GM15510 (cell line): ENCODE measurements around the gene FAM219A.

Experiments
- POLR2A ChIP-seq: IDR thresholded peaks from 3 replicates; pipeline ENCODE4 v1.6.1; 2011; ENCODE audit warnings: borderline replicate concordance; ENCODE audit not compliant: insufficient read length; ENCODE audit errors: extremely low read depth

Gene FAM219A

DNA sequence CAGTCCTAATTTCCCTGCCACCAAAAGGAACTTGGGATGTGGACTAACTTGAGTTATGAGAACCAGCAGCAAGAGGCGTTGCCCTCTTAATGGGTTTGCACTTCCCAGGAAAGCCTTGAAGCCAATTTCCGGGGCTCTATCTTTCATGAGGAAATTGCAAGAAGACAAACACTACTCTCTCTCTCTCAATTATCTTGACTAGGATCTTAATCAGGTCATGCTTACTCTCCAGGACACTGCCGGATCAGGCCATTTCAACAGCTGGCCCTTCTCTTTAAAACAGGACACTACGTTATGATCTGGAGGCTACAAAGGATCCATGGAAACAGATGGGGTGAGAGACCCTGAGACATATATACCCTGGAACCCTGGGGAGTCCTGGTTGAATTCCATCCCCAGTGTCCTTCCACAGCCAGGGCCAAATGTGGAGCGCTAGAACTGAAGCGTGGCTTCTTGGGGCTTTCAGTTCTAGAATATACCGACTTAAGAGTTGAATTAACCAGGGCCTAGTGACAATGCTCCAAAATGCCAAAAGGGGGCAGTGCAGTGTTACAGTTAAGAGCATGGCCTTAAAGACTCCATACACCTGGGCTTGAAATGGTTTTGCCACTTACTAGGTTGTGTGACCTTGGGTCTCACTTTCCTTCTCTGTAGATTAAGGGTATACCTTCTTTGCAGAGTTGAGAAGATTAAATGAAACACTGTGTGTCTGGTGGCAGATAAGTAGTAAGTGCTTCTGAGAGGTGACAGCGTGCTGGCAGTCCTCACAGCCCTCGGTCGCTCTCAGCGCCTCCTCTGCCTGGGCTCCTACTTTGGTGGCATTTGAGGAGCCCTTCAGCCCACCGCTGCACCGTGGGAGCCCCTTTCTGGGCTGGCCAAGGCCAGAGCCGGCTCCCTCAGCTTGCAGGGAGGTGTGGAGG lies 21.1 kb downstream of the FAM219A start:
- TF ChIP-seq POLR2A, result no peak

DNA sequence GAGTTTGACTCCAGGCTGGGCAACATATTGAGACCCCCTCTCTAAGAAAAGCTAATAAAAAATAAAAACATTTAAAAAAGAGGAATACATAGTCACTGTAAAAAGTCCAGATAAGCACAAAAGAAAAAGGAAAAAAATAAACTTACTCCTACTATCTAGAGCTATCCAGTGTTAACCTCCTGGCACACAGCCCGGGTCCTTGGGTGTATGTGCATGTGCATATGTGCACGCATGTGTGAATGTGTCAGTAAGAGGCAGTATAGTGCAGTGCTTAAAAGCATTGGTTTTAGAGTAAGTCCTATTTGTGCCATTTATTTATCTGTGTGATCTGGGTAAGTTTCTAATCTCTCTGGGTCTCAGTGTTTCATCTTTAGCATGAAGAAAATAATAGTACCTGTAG lies 26.7 kb downstream of the FAM219A start:
- no peak for TF ChIP-seq POLR2A

DNA sequence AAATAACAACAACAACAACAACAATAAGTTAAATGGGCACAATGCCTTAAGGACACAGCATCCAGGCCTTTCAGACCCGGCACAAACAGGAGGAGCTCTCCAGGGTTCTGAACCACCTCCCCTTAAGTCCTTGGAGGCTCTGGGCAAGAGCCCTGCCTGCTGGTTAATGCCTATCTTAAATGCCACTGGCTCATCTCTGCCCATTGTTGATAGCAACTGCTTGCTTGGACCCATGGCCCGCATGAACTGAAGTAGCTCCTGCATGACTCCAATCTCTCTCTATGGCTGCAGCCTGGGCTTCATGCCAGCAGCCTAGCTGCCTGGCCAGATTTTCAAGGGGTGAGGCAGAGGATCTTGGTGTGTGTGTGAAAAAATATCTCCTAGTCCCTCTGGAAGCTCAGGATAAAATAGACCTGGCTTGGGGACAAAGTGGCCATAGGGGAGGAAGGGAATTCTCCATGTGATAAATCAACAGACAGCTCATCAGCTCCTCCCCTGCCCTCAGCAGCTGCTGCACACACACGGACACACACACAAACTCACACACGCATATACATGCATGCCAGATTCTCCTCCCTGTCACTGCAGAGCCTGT lies 27.4 kb downstream of the FAM219A start:
- no peak for TF ChIP-seq POLR2A

DNA sequence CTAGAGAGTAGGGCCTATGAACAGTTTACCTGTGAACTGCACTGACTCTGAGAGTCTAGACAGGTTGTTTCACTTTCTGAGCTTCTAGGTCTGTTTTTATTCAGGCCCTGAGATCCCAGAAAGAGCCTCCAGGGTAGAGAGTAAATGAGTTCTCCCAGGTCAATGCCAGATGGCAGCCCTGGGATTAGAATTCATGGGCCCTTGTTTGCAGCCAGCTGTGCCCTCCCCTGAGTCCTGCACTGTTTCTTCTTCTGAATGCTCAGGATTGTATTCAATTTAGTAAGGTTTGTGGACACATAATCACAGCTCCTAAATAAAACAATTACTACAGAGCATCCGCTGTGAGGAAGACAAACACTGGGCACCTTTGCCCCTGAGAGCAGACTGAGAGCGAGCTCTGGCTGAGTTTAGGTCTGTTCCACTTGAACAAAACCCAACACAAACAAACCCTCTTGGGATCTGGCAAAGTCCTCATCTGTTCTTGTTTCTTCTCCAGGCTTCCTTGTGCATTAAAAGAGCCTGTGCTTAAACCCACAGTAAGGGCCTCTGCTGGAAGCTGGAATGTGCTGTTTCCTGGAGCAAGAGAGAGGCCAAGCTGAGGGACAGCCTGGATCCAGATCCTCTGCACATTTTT lies 29.9 kb downstream of the FAM219A start:
- no peak for TF ChIP-seq POLR2A

DNA sequence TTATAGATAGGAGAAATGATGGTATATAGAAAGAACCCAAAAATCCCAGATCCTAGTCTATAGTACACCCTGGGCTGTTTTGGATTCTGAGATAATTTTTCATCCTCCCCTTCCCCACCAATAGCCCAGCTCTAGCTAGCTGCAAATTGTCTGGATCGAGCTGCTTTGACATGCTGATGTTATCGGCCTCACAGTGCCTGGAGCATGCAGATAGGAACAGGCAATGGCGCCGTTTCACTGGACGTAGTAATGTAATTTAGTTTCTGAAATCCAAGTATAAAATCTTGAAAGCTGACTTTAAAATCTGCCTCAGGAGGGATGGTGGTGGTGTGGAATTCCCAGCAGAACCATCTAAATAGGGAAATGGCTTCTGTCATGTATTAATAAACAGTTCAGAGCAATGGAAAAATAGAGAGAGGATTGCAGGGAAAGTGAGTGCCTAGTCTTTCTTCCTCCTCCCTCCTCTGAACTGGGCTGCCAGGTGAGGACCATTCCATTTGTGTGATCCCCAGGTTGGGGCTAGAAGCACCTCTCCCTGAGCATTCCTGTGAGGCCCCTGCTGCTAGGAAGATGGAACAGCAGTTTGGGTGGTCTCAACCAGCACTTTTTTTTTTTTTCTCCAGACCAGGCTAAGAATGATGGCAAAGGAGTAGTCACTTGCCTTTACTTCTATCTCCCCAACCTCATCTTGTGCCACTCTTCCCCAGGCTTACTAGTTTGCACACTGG lies 31.9 kb downstream of the FAM219A start:
- TF ChIP-seq POLR2A, result no peak

DNA sequence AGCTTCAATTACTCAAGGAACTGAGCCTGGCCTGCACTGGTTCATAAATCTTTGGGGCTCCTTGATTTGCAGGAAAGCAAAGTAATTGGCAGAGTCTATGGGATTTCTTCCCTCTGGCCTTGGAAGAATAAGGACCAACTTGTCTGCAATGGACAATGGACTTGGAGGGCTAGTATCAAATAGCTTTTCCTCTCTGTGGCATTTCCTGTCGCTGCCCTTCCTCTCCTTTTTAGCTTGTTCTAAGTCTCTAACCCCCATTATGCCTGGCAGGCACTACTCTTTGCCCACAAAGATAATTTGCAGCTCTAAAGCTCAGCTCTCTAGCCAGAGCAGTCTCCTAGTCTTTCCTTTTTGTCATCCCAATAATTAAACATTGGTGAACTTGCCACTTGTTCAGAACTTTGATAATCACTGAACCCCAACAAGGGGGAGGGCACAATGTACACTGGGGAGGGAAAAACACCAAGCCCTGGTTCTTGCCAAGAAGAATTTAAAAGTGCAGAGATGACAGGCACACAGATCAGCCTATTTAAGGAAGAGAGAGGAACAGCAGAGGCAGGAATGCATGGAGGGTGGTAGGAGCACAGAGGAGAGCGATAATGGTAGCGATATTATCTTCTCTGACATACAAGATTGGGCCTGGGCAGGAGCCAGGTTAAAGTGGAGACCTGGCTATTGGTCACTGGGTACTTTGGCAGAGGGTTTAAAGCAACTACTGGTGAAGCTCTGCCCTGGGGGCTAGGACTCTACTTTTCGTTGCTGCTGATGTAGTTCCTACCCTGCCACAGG lies 38.5 kb downstream of the FAM219A start:
- no peak for TF ChIP-seq POLR2A

DNA sequence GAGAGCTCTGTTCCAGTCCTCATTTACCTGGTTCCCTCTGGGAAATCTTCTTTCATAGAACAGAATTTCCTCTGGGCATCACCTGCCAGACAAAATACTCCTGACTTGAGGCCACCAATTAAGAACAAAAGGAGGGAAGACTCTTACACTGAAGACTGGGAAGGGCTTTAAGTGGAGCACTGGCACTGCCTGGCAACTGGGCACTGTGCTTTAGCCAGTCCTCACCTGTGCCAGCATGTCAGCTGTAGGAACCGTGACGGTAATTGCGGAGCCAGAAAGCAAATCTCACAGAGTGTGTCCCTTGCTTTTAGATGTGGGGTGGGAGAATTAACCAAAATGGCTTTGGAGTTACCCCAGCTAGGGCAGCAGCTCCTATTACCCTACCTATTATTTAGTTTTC lies 40.6 kb downstream of the FAM219A start:
- TF ChIP-seq POLR2A, result no peak

DNA sequence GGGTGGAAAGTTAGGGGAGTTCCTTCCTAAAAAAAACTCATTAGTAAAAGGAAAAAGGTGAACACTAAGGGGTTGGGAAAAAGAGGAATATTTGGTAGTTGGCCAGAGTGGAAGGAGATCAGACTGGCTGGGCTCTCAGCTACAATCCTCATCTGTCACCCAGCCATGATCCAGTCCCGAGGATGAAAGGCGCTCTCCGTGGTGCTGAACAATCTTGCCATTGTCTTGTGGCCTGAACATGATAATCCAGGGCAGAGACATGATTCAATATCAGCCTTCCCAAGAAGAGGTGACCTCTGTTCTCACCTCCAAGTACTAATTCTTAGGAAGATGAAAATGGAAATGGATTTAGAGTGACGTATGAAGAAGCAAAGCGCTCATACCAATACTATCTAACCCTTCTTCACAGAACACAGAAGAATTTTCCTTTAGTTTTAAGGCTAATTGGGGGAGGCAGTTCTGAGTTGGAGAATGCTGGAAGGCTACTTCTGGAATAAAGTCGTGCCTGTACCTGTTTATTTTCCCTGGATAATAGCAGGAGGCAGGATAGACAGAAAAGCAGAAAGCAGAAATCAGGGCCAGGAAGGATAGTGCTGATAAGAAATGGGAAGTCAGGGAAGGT lies 45.0 kb downstream of the FAM219A start:
- TF ChIP-seq POLR2A, result no peak

DNA sequence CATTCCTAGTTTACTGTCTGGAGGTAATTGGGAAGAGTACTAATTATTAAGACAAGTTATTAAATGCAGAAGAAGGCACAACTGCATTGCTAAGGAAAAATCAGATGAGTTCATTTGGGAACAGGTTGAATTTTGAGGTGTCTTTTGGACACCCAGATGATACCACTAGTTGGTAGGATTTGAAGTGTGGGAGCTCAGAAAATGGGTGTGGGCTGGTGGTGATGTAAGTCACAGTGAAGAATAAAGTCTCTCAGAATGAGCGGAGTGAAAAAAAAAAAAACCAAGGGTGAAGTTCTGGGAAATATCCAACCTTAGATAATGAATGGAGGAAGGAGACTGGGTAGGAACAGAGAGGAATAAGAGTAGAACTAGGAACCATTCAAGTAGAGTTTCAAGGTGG lies 46.0 kb downstream of the FAM219A start:
- no peak for TF ChIP-seq POLR2A

DNA sequence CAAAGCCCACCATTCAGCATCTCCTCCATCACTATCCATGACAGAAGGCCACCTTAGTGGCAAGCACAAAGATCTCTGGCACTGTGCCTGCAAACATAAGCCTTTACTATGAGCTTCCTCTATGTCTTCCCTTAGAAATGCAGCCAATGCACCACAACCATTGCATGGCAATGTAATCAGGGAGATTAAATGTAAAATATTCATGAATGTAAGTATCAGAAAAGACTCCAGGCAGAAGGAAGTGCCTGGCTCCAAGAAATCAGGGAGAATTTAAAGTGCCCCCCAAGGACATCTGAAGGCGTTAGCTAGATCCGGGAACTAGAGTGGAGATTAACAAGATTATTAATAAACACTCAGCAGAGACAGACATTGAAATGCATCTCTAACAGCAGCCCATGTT lies 49.2 kb downstream of the FAM219A start:
- TF ChIP-seq POLR2A, result no peak

DNA sequence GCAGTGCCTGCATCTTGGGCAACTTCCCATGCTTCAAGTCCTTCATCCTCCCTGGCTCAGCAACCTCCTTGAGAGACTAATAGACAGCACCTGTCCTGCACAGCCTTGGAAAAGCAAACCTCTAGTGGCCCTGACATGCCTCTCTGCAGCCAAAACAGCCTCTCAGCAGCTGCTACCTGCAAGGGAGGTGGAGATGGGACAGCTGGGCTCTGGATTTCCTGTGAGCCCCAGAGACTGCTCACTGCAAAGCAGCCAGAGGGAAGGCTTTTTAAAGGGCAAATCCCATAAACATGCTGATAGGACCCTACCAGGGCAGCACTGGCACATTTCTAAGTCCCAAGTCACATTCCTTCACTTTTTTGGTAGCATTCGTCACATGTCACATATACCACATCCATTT lies 50.2 kb downstream of the FAM219A start:
- TF ChIP-seq POLR2A, result no peak

DNA sequence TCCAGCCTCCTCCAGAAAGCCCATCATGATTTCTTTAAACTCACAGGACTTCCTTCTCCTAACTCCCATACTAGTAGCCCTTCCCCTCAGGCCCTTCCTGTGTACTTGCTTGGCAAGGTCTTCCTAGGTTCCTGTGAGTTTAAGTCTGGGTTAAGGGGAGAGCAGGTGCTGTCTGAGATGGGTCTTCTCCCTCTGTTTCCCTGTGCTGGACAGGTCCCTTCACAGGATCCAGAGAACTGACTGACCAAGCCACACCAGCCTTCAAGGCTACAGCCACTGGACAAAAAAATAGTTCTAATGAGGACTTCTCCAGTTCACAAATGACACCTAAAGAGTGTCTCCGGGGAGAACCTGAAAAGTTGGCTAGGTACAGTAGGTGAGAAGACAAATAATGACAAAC lies 52.2 kb downstream of the FAM219A start:
- TF ChIP-seq POLR2A, result no peak

DNA sequence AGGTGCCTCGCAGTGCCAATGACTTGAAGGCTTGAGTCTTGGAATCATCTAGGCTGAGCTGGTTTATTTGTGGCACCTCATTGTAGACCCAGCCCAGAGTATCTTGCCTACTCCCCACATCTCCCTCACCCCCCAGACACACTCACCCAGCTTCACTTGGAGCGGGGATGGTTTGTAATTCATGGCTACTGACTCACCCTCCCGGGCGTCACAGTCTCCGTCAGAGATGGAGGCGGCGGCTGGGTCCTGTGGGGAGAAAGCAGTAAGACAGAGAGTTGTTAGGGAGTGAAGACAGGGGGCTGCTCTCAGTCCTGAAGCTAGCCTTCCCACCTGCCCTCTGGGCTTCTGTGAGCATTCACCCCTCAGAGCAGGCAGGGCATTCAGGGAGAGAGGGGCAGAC lies 52.7 kb downstream of the FAM219A start:
- no peak for TF ChIP-seq POLR2A
